Neural crest cell (in vitro differentiated cells): ENCODE measurements around the gene ASIC3. TPM values are rescaled to one million over a fixed set of nuclear protein-coding genes. Genes with fewer than 3 reads are reported as not detected.
A peak's percentile ranks its signal among the peaks of the same experiment; 100 is the strongest.

ENCODE experiments used
- DNase-seq: peaks from one replicate; pipeline ENCODE4 v3.0.0; 2021; ENCODE audit warnings: low read depth, mixed read lengths, low spot score
- H3K27ac Mint-ChIP-seq: one replicate; pipeline ENCODE4 v1.8.0; 2021; ENCODE audit warnings: mild to moderate bottlenecking, mixed read lengths; ENCODE audit not compliant: unreplicated experiment
- H3K27me3 Mint-ChIP-seq: 2 replicates; pipeline ENCODE4 v1.8.0; 2021; ENCODE audit warnings: low read depth, mild to moderate bottlenecking, mixed read lengths
- H3K36me3 Mint-ChIP-seq: 2 replicates; pipeline ENCODE4 v1.8.0; 2021; ENCODE audit warnings: low read depth, mild to moderate bottlenecking, mixed read lengths
- H3K4me1 Mint-ChIP-seq: 2 replicates; pipeline ENCODE4 v1.8.0; 2021; ENCODE audit warnings: mixed read lengths
- H3K4me3 Mint-ChIP-seq: one replicate; pipeline ENCODE4 v1.8.0; 2021; ENCODE audit warnings: mild to moderate bottlenecking, mixed read lengths
- H3K9me3 Mint-ChIP-seq: 2 replicates; pipeline ENCODE4 v1.8.0; 2021; ENCODE audit warnings: mixed read lengths
- CTCF ChIP-seq: fragments of 200-600 bp; sonication (generic); conservative IDR thresholded peaks from 2 replicates; pipeline ENCODE4 v1.5.0; 2021; ENCODE audit warnings: antibody characterized with exemption, mild to moderate bottlenecking
- total RNA-seq: library from RNA; stranded (reverse); gene quantifications from 2 replicates; pipeline ENCODE4 v1.2.1, GENCODE V29; 2021

The ASIC3 gene
- total RNA-seq, 1 donor from 2014 or later = 6.0 TPM

- Mint-ChIP-seq H3K4me3 (peak overlapping the region; percentile 71), H3K9me3 (no peaks in the 10 kb centered on the region), H3K36me3 (peaks cover 7% of the 10 kb centered on the region), H3K27ac (no peak overlapping the region), H3K4me1 (peaks cover 17% of the 10 kb centered on the region), H3K27me3 (no peaks in the 10 kb centered on the region)
- no peak for DNase-seq
- no peak for TF ChIP-seq CTCF
These were observed 27.7 kb downstream of the ASIC3 start for GRCh38 chr7:151075978-151076426.

GRCh38 chr7:151076863-151077704, 28.8 kb downstream of the ASIC3 start:
- Mint-ChIP-seq H3K9me3 (no peaks in the 10 kb centered on the region), H3K4me1 (peaks cover 17% of the 10 kb centered on the region), H3K36me3 (peaks cover 7% of the 10 kb centered on the region), H3K27ac (no peak overlapping the region), H3K4me3 (peak overlapping the region; percentile 57), H3K27me3 (no peaks in the 10 kb centered on the region)
- peak; percentile 47 for DNase-seq
- TF ChIP-seq CTCF = peak; percentile 46

- no peak for DNase-seq
- Mint-ChIP-seq H3K9me3 (no peaks in the 10 kb centered on the region), H3K4me1 (peaks cover 20% of the 10 kb centered on the region), H3K36me3 (peaks cover 7% of the 10 kb centered on the region), H3K27ac (peak overlapping the region; percentile 14), H3K27me3 (no peaks in the 10 kb centered on the region), H3K4me3 (peak overlapping the region; percentile 91)
- TF ChIP-seq CTCF = no peak
These were observed 29.4 kb downstream of the ASIC3 start for GRCh38 chr7:151077705-151078232.

- Mint-ChIP-seq H3K27ac (peak overlapping the region; percentile 14), H3K9me3 (no peaks in the 10 kb centered on the region), H3K36me3 (peaks cover 7% of the 10 kb centered on the region), H3K4me1 (peaks cover 22% of the 10 kb centered on the region), H3K4me3 (peak overlapping the region; percentile 91), H3K27me3 (no peaks in the 10 kb centered on the region)
- no peak for DNase-seq
- no peak for TF ChIP-seq CTCF
These were observed 30.1 kb downstream of the ASIC3 start for GRCh38 chr7:151078233-151079040.

- peaks cover 22% of the 10 kb centered on the region for H3K4me1 Mint-ChIP-seq
These were observed 31.0 kb downstream of the ASIC3 start for GRCh38 chr7:151079199-151079910.

More at GRCh38 chr7:151079199-151079910, 31.0 kb downstream of the ASIC3 start:
- no peak for DNase-seq
- no peak for TF ChIP-seq CTCF
- no peaks in the 10 kb centered on the region for H3K9me3 Mint-ChIP-seq
- H3K27me3 Mint-ChIP-seq = no peaks in the 10 kb centered on the region
- peak overlapping the region; percentile 91 for H3K4me3 Mint-ChIP-seq
- peaks cover 7% of the 10 kb centered on the region for H3K36me3 Mint-ChIP-seq
- H3K27ac Mint-ChIP-seq = no peak overlapping the region
